Adrenal gland (tissue), 12 donors: ENCODE results near the gene FAT3. TPM values are rescaled to one million over a fixed set of nuclear protein-coding genes. Genes with fewer than 3 reads are reported as not detected.

Source experiments
- DNase-seq, 7 donors: peaks; one replicate each; pipeline ENCODE4 v3.0.0-alpha.2; 2019 to 2020
- H3K27ac ChIP-seq, 5 donors: fragments of 200-600 bp; sonication (generic) in 4 of 5; 1 replicate in 3 of 5; 2 replicates in 2 of 5; pipeline versions ENCODE4 v1.5.1 to v1.8.0; 2016 to 2020; ENCODE audit warnings: mild to moderate bottlenecking in 1 of 5
- H3K27me3 ChIP-seq: fragments of 200-600 bp; 2 replicates; pipeline ENCODE4 v1.8.0; 2021
- H3K36me3 ChIP-seq, 2 donors: fragments of 200-600 bp; replicated peaks in 1 of 2; 1 replicate in 1 of 2; 2 replicates in 1 of 2; pipeline versions ENCODE4 v1.5.1 to v1.8.0; 2018 to 2022
- H3K4me1 ChIP-seq, 2 donors: fragments of 200-600 bp; replicated peaks in 1 of 2; 1 replicate in 1 of 2; 2 replicates in 1 of 2; pipeline versions ENCODE4 v1.5.1 to v1.8.0; 2018 to 2021
- H3K4me3 ChIP-seq, 4 donors: fragments of 200-600 bp; sonication (generic) in 3 of 4; one replicate each; pipeline ENCODE4 v1.5.1; 2016 to 2018
- H3K9me3 ChIP-seq, 3 donors: fragments of 200-600 bp; sonication (generic) in 1 of 3; replicated peaks in 1 of 3; 1 replicate in 2 of 3; 2 replicates in 1 of 3; pipeline versions ENCODE4 v1.5.1 to v1.8.0; 2016 to 2021
- CTCF ChIP-seq, 6 experiments: fragments of 450-650 bp in 4 of 6; fragments of 200-600 bp in 2 of 6; sonication (generic) in 1 of 6; IDR thresholded peaks; 1 replicate in 5 of 6; 2 replicates in 1 of 6; pipeline versions ENCODE4 v1.5.1 to v1.8.0; 2016 to 2021; ENCODE audit warnings: antibody characterized with exemption in 6 of 6, mild to moderate bottlenecking in 2 of 6, moderate library complexity in 1 of 6
- POLR2A ChIP-seq, 2 donors: fragments of 450-650 bp; IDR thresholded peaks; one replicate each; pipeline ENCODE4 v1.6.1; 2017; ENCODE audit warnings: antibody characterized with exemption in 2 of 2, mild to moderate bottlenecking in 2 of 2, moderate library complexity in 1 of 2
- WGBS, 4 donors: extraction: QIAGEN DNeasy Blood & Tissue Kit in 2 of 4; methylation state at CpG; one replicate each; pipeline versions ENCODE4 v1.1.5 to v1.1.7; 2013 to 2017; 5-methylcytosine and 5-hydroxymethylcytosine counted together
- intact Hi-C, 2 donors: fragments of 100-400 bp; cut with DNase I; formaldehyde crosslinking; loops; one replicate each; pipeline versions ENCODE4 v1.14.1 to v1.15.0; 2022 to 2023
- polyA plus RNA-seq, 3 donors: library from polyadenylated mRNA; stranded (reverse); fragments of 200-250 nt in 2 of 3; fragments of 350-450 nt in 1 of 3; fragmentation: Illumina TruSeq in 1 of 3; extraction: RNeasy Lipid Tissue Mini Kit (QIAGEN cat#74804) in 1 of 3; gene quantifications; one replicate each; pipeline ENCODE4 v1.2.3, GENCODE V29; 2013 to 2014
- total RNA-seq, 9 donors: library from RNA; depleted of rRNA in 4 of 9; stranded (reverse); fragments of >200 nt in 4 of 9; fragments of 120-200 nt in 1 of 9; fragmentation: NEBNext Ultra II Directional in 1 of 9; extraction: Animal tissue kit (Norgen Biotek cat#: 25700) in 1 of 9; gene quantifications; one replicate each; pipeline versions ENCODE4 v1.1.0 to v1.2.4, GENCODE V29; 2013 to 2023
- donor health status: healthy with polysubstance abuse.
- donor health status: Bipolar disorder and iron deficiency.
- donor health status: DM: yes; HTN: yes; CAD: no.
- donor health status: DM: no; HTN: no; CAD: no.
- donor health status: DM: no; HTN: no; CAD: no.
- donor health status: DM: yes; HTN: yes; CAD: no.

Gene FAT3
- total and polyA plus RNA-seq, 12 donors = 0.06 to 6.0 (median 0.14) TPM

GRCh38 chr11:92246630-92247029, 22.0 kb downstream of the FAT3 start:
- H3K4me1 ChIP-seq = no peaks in the 10 kb centered on the region
- H3K9me3 ChIP-seq = no peaks in the 10 kb centered on the region
- no peak for TF ChIP-seq CTCF (IDR thresholded peaks at IDR 0.05)
- TF ChIP-seq POLR2A (IDR thresholded peaks at IDR 0.05) = no peak
- H3K36me3 ChIP-seq = no peaks in the 10 kb centered on the region
- no peak overlapping the region for H3K27ac ChIP-seq
- no peak for DNase-seq
- H3K27me3 ChIP-seq = no peaks in the 10 kb centered on the region
- H3K4me3 ChIP-seq = no peak overlapping the region
- intact Hi-C loops = no loop called here

- no peak for DNase-seq
- intact Hi-C loops = no loop called here
- Histone ChIP-seq H3K27ac (no peak overlapping the region), H3K27me3 (no peaks in the 10 kb centered on the region), H3K4me1 (no peaks in the 10 kb centered on the region), H3K9me3 (no peaks in the 10 kb centered on the region), H3K4me3 (no peak overlapping the region), H3K36me3 (no peaks in the 10 kb centered on the region)
- WGBS, 4 donors = 66 to 70% (median 69%) methylated on average over 7 of the region's 7 CpGs
- TF ChIP-seq POLR2A (IDR thresholded peaks at IDR 0.05) (no peak), CTCF (IDR thresholded peaks at IDR 0.05) (no peak)
Observed at GRCh38 chr11:92249156-92249753, 24.6 kb downstream of the FAT3 start.

- 58 to 78% (median 75%) methylated on average over 1 of the region's 1 CpG for WGBS, 4 donors
- no peaks in the 10 kb centered on the region for H3K27me3 ChIP-seq
- no peaks in the 10 kb centered on the region for H3K4me1 ChIP-seq
- no peaks in the 10 kb centered on the region for H3K9me3 ChIP-seq
- TF ChIP-seq POLR2A (IDR thresholded peaks at IDR 0.05) (no peak), CTCF (IDR thresholded peaks at IDR 0.05) (no peak)
- no peaks in the 10 kb centered on the region for H3K36me3 ChIP-seq
- no peak overlapping the region for H3K27ac ChIP-seq
- H3K4me3 ChIP-seq = no peak overlapping the region
- intact Hi-C loops = no loop called here
- DNase-seq = no peak
Observed at GRCh38 chr11:92251980-92252379, 27.4 kb downstream of the FAT3 start.

GRCh38 chr11:92253421-92253820, 28.8 kb downstream of the FAT3 start:
- intact Hi-C loops = no loop called here
- WGBS, 4 donors = 72 to 81% (median 77%) methylated on average over 1 of the region's 1 CpG
- no peaks in the 10 kb centered on the region for H3K36me3 ChIP-seq
- H3K27ac ChIP-seq = no peak overlapping the region
- no peaks in the 10 kb centered on the region for H3K4me1 ChIP-seq
- no peaks in the 10 kb centered on the region for H3K9me3 ChIP-seq
- H3K4me3 ChIP-seq = no peak overlapping the region
- no peak for TF ChIP-seq POLR2A (IDR thresholded peaks at IDR 0.05)
- no peak for TF ChIP-seq CTCF (IDR thresholded peaks at IDR 0.05)
- no peak for DNase-seq
- no peaks in the 10 kb centered on the region for H3K27me3 ChIP-seq
